B cell (primary cell): Measurements from ENCODE around the gene CHKA. TPM values are rescaled to one million over a fixed set of nuclear protein-coding genes. Genes with fewer than 3 reads are reported as not detected.

ENCODE experiments used
- ATAC-seq: fragments of 200-7000 bp; cut with Tn5 transposase; one replicate; pipeline ENCODE4 v1.10.0; 2021; ENCODE audit warnings: low read depth, mild to moderate bottlenecking, moderate number of reproducible peaks, moderate library complexity
- CTCF ChIA-PET: fragments of 350-600 bp; sonication (Branson Sonifier 250); formaldehyde crosslinking; loops from one replicate; lab custom pipeline; 2021; ENCODE audit warnings: antibody characterized with exemption, inconsistent platforms; lab: Charles Lee
- POLR2A ChIA-PET: fragments of 350-600 bp; sonication (Branson Sonifier 250); formaldehyde crosslinking; loops from one replicate; lab custom pipeline; 2021; ENCODE audit warnings: antibody characterized with exemption; lab: Charles Lee
- DNase-seq: peaks from one replicate; pipeline ENCODE4 v3.0.0; 2013
- H2AFZ ChIP-seq: 2 replicates; pipeline ENCODE4 v1.6.1; 2012; ENCODE audit warnings: mild to moderate bottlenecking, low read depth, low read length; ENCODE audit not compliant: insufficient read depth, poor library complexity, severe bottlenecking
- H3K27ac ChIP-seq, 2 donors: 1 replicate in 1 of 2; 2 replicates in 1 of 2; pipeline ENCODE4 v1.5.1; 2012 to 2013; ENCODE audit warnings: low read length in 2 of 2, mild to moderate bottlenecking in 2 of 2, moderate library complexity in 1 of 2
- H3K27me3 ChIP-seq, 4 experiments: fragments of 200-600 bp in 1 of 4; sonication (generic) in 1 of 4; replicated peaks in 1 of 4; 1 replicate in 2 of 4; 2 replicates in 2 of 4; pipeline versions ENCODE4 v1.6.1 to v1.7.0; 2013 to 2016; ENCODE audit warnings: low read length in 3 of 4, mild to moderate bottlenecking in 2 of 4, mixed read lengths in 1 of 4, moderate library complexity in 1 of 4; ENCODE audit not compliant: insufficient read depth in 4 of 4, control insufficient read depth in 3 of 4; ENCODE audit errors: control extremely low read depth in 1 of 4
- H3K36me3 ChIP-seq, 2 experiments: replicated peaks in 1 of 2; 1 replicate in 1 of 2; 2 replicates in 1 of 2; pipeline versions ENCODE4 v1.6.1 to v1.7.1; 2013; ENCODE audit warnings: low read length in 1 of 2; ENCODE audit not compliant: insufficient read depth in 2 of 2, control insufficient read depth in 1 of 2; ENCODE audit errors: control extremely low read depth in 1 of 2, extremely low read depth in 1 of 2
- H3K4me1 ChIP-seq, 2 donors: fragments of 200-600 bp in 1 of 2; sonication (generic) in 1 of 2; 1 replicate in 1 of 2; 2 replicates in 1 of 2; pipeline versions ENCODE4 v1.5.1 to v1.6.1; 2013 to 2017; ENCODE audit warnings: low read length in 2 of 2; ENCODE audit not compliant: control insufficient read depth in 2 of 2, insufficient read depth in 2 of 2
- H3K4me2 ChIP-seq: replicated peaks from 2 replicates; pipeline ENCODE3; 2012; ENCODE audit warnings: mild to moderate bottlenecking, low read depth, low read length; ENCODE audit not compliant: poor library complexity, severe bottlenecking
- H3K4me3 ChIP-seq, 5 experiments: fragments of 200-600 bp in 1 of 5; sonication (generic) in 1 of 5; 1 replicate in 3 of 5; 2 replicates in 2 of 5; pipeline versions ENCODE4 v1.5.1 to v1.7.0; 2011 to 2016; ENCODE audit warnings: low read length in 4 of 5, mild to moderate bottlenecking in 4 of 5, low read depth in 2 of 5, control low read depth in 1 of 5, moderate library complexity in 1 of 5; ENCODE audit not compliant: insufficient read depth in 1 of 5; ENCODE audit errors: control extremely low read depth in 1 of 5, extremely low read depth in 1 of 5
- H3K79me2 ChIP-seq: fragments of 200-600 bp; sonication (generic); one replicate; pipeline ENCODE4 v1.6.0; 2016; ENCODE audit warnings: low read length; ENCODE audit not compliant: control insufficient read depth, insufficient read depth
- H3K9ac ChIP-seq: fragments of 200-600 bp; sonication (generic); 2 replicates; pipeline ENCODE4 v1.6.1; 2017; ENCODE audit warnings: mild to moderate bottlenecking, low read length, moderate library complexity
- H3K9me3 ChIP-seq, 3 donors: one replicate each; pipeline versions ENCODE4 v1.6.1 to v1.7.1; 2013; ENCODE audit warnings: low read length in 2 of 3; ENCODE audit not compliant: control insufficient read depth in 2 of 3, insufficient read depth in 1 of 3; ENCODE audit errors: control extremely low read depth in 1 of 3
- H4K20me1 ChIP-seq: 2 replicates; pipeline ENCODE4 v1.6.0; 2012; ENCODE audit warnings: mild to moderate bottlenecking, low read length; ENCODE audit not compliant: insufficient read depth, control insufficient read depth, poor library complexity, severe bottlenecking
- H3K27ac Mint-ChIP-seq: one replicate; pipeline ENCODE4 v1.8.0; 2021; ENCODE audit warnings: mixed read lengths
- H3K27me3 Mint-ChIP-seq: one replicate; pipeline ENCODE4 v1.8.0; 2021; ENCODE audit warnings: mixed read lengths
- H3K4me1 Mint-ChIP-seq: one replicate; pipeline ENCODE4 v1.8.0; 2021; ENCODE audit warnings: mixed read lengths
- H3K4me3 Mint-ChIP-seq: one replicate; pipeline ENCODE4 v1.8.0; 2021; ENCODE audit warnings: mixed read lengths
- H3K9me3 Mint-ChIP-seq: one replicate; pipeline ENCODE4 v1.8.0; 2022; ENCODE audit warnings: mixed read lengths; ENCODE audit not compliant: insufficient read depth
- EZH2 ChIP-seq: IDR thresholded peaks from 2 replicates; pipeline ENCODE4 v1.6.1; 2012; ENCODE audit warnings: borderline replicate concordance, low read depth, mild to moderate bottlenecking, moderate library complexity, low read length; ENCODE audit not compliant: insufficient read depth, poor library complexity, severe bottlenecking
- WGBS: methylation state at CpG from one replicate; pipeline ENCODE4 v1.1.5; 2013; ENCODE audit warnings: missing lambda C conversion rate; ENCODE audit not compliant: insufficient coverage; 5-methylcytosine and 5-hydroxymethylcytosine counted together
- intact Hi-C: fragments of 100-400 bp; cut with micrococcal nuclease; formaldehyde crosslinking; loops from one replicate; pipeline ENCODE4 v1.10.0; 2022
- polyA plus RNA-seq: library from polyadenylated mRNA; depleted of rRNA; stranded (reverse); fragments of >200 nt; gene quantifications from 2 replicates; pipeline ENCODE4 v1.2.3, GENCODE V29; 2012
- total RNA-seq, 2 donors: library from RNA; stranded (reverse); fragments of 120-200 nt in 1 of 2; gene quantifications; 1 replicate in 1 of 2; 2 replicates in 1 of 2; pipeline versions ENCODE4 v1.2.3 to v1.2.4, GENCODE V29; 2013 to 2022
- TF ChIP-seq, protein P1 (sequence below): fragments of 200-600 bp; IDR thresholded peaks from one replicate; pipeline ENCODE4 v1.8.0; 2022; ENCODE audit warnings: antibody characterized with exemption, mild to moderate bottlenecking

The CHKA gene
- total and polyA plus RNA-seq, 2 donors (not counting 1 experiment from before 2014, with no cell fraction given), result 10.6 to 20.6 TPM

DNA sequence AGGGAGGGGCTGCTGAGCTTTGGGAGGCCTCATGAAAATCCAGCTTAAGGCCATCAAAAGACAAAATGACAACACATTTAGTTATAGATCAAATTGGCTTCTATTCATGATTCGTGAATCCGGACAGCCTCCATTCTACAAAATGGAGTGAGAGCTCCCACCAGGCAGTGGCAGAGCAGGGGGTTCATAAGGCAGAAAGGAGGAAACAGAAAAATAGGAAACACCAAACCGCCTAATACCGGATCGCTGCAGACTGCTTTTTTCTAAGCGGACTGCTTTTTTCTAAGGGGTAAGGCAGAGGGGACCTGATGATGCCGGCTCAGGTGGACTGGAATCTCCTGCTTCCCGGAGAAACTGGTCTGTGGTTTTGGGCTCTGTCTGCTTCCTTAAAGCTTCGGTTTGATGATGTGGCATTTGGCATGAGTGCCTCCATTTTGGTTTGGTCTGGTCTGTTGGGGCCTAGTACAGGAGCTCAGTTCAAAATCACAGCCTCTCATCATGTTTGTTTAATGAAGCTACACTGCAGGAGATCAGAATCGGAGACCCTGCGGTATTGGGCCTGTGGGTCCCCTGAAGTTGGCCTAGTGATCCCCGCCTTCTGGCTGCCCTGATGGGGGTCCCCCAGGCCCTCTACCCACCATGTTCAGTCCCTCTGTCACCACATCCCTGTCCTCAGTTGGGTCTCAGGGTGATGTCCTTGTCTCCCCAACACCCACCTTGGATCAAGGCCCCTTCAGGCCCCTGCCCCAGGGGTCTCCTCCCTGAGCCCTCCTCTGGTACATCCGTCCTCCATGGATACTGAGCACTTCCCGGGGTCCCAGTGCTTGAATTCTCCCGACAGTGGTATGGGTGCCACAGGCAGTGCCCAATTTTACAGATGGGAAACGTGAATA lies 109.9 kb downstream of the CHKA start:
- DNase-seq, result no peak
- Histone ChIP-seq H3K27ac (no peak overlapping the region), H3K4me3 (peak overlapping the region in 1 of 5 experiments; percentile 0), H4K20me1 (peaks cover 26% of the 10 kb centered on the region), H3K27me3 (no peaks in the 10 kb centered on the region), H3K4me1 (peaks cover 40 to 50% of the 10 kb centered on the region in 2 donors), H3K9ac (no peak overlapping the region), H2AFZ (peak overlapping the region; percentile 35), H3K9me3 (no peaks in the 10 kb centered on the region), H3K4me2 (peak overlapping the region; percentile 74), H3K79me2 (peaks cover 24% of the 10 kb centered on the region), H3K36me3 (no peaks in the 10 kb centered on the region)
- ChIA-PET CTCF (interaction anchor here (0.8 to 4.9 kb wide), 7 partner anchors 8 to 204 kb away, joined by 3 to 72 read pairs (median 4); no protein-coding TSS in a partner anchor), POLR2A (interaction anchor here (1.1 to 1.6 kb wide), 2 partner anchors 29 to 181 kb away, joined by 3 to 4 read pairs; no protein-coding TSS in a partner anchor)
- Mint-ChIP-seq H3K4me3 (no peak overlapping the region), H3K4me1 (peaks cover 36% of the 10 kb centered on the region), H3K27ac (peak overlapping the region; percentile 48), H3K27me3 (no peaks in the 10 kb centered on the region), H3K9me3 (no peaks in the 10 kb centered on the region)
- intact Hi-C loops, result no loop called here
- TF ChIP-seq, protein P1, sequence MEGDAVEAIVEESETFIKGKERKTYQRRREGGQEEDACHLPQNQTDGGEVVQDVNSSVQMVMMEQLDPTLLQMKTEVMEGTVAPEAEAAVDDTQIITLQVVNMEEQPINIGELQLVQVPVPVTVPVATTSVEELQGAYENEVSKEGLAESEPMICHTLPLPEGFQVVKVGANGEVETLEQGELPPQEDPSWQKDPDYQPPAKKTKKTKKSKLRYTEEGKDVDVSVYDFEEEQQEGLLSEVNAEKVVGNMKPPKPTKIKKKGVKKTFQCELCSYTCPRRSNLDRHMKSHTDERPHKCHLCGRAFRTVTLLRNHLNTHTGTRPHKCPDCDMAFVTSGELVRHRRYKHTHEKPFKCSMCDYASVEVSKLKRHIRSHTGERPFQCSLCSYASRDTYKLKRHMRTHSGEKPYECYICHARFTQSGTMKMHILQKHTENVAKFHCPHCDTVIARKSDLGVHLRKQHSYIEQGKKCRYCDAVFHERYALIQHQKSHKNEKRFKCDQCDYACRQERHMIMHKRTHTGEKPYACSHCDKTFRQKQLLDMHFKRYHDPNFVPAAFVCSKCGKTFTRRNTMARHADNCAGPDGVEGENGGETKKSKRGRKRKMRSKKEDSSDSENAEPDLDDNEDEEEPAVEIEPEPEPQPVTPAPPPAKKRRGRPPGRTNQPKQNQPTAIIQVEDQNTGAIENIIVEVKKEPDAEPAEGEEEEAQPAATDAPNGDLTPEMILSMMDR, result no peak
- TF ChIP-seq EZH2, result no peak
- ATAC-seq, result no peak
- 68% methylated on average over 12 of the region's 16 CpGs for WGBS
